H1 (cell line): ENCODE data around the gene CCDC14. TPM values are rescaled to one million over a fixed set of nuclear protein-coding genes. Genes with fewer than 3 reads are reported as not detected.
"Not testable (repeated sequence)": the region's sequence is repeated elsewhere in the genome, so short reads cannot be mapped to it uniquely, and the experiment has no call there.

Experiments used
- CTCF ChIA-PET: fragments of 300-600 bp; sonication (Branson Sonifier 250); formaldehyde crosslinking; loops from one replicate; lab custom pipeline; 2021; ENCODE audit not compliant: partially characterized antibody; lab: Charles Lee
- POLR2A ChIA-PET: fragments of 300-600 bp; sonication (Branson Sonifier 250); formaldehyde crosslinking; loops from one replicate; lab custom pipeline; 2021; ENCODE audit warnings: inconsistent platforms; ENCODE audit not compliant: partially characterized antibody; lab: Charles Lee
- DNase-seq, 2 experiments: peaks; one replicate each; pipeline versions ENCODE4 v3.0.0 to v3.0.0-alpha.2; 2010 to 2022; ENCODE audit warnings: low spot score in 2 of 2, low read depth in 1 of 2, mixed read lengths in 1 of 2
- FAIRE-seq: peaks from 2 replicates; lab custom pipeline; 2011; peaks lifted over from hg19 to GRCh38; lab: Jason Lieb, UNC
- H2AFZ ChIP-seq: 2 replicates; pipeline ENCODE4 v1.8.1; 2012; ENCODE audit warnings: low read length, inconsistent platforms
- H2AK5ac ChIP-seq: 2 replicates; pipeline ENCODE4 v1.6.1; 2013; ENCODE audit warnings: low read depth, low read length
- H2BK120ac ChIP-seq: replicated peaks from 2 replicates; pipeline ENCODE3; 2013; ENCODE audit warnings: low read depth, low read length, inconsistent platforms
- H2BK12ac ChIP-seq: 2 replicates; pipeline ENCODE4 v1.6.1; 2013; ENCODE audit warnings: low read depth, low read length
- H2BK15ac ChIP-seq: 2 replicates; pipeline ENCODE4 v1.6.1; 2013; ENCODE audit warnings: low read length
- H2BK20ac ChIP-seq: 2 replicates; pipeline ENCODE4 v1.6.1; 2013; ENCODE audit warnings: low read length
- H2BK5ac ChIP-seq: 2 replicates; pipeline ENCODE4 v1.6.1; 2013; ENCODE audit warnings: low read depth, low read length
- H3K14ac ChIP-seq: 2 replicates; pipeline ENCODE4 v1.6.1; 2013; ENCODE audit warnings: inconsistent platforms; ENCODE audit not compliant: insufficient read length
- H3K18ac ChIP-seq: 2 replicates; pipeline ENCODE4 v1.6.1; 2013; ENCODE audit warnings: low read length; ENCODE audit errors: extremely low read depth
- H3K23ac ChIP-seq: 2 replicates; pipeline ENCODE4 v1.6.1; 2013; ENCODE audit warnings: inconsistent platforms; ENCODE audit not compliant: insufficient read length
- H3K23me2 ChIP-seq: 2 replicates; pipeline ENCODE4 v1.6.1; 2013; ENCODE audit warnings: low read depth, low read length
- H3K27ac ChIP-seq: 2 replicates; pipeline ENCODE4 v1.6.1; 2011; ENCODE audit warnings: low read depth, low read length, inconsistent platforms
- H3K27me3 ChIP-seq, 4 experiments: replicated peaks in 1 of 4; 1 replicate in 1 of 4; 2 replicates in 3 of 4; pipeline versions ENCODE4 v1.6.1 to v1.8.1; 2011 to 2013; ENCODE audit warnings: low read length in 3 of 4, mild to moderate bottlenecking in 3 of 4, inconsistent platforms in 2 of 4, mixed read lengths in 2 of 4, moderate library complexity in 1 of 4; ENCODE audit not compliant: control insufficient read depth in 3 of 4, insufficient read depth in 3 of 4; ENCODE audit errors: extremely low read depth in 1 of 4
- H3K36me3 ChIP-seq, 4 experiments: 2 replicates each; pipeline versions ENCODE4 v1.6.1 to v1.8.1; 2011 to 2013; ENCODE audit warnings: mild to moderate bottlenecking in 4 of 4, low read length in 3 of 4, moderate library complexity in 2 of 4, control low read depth in 1 of 4, inconsistent platforms in 1 of 4; ENCODE audit not compliant: insufficient read depth in 4 of 4, control insufficient read depth in 2 of 4
- H3K4ac ChIP-seq: replicated peaks from 2 replicates; pipeline ENCODE3; 2013; ENCODE audit warnings: low read length, low read depth, mixed read lengths, inconsistent platforms; ENCODE audit not compliant: insufficient read length
- H3K4me1 ChIP-seq, 4 experiments: replicated peaks in 1 of 4; 1 replicate in 1 of 4; 2 replicates in 3 of 4; pipeline versions ENCODE4 v1.6.1 to v1.8.1; 2011 to 2013; ENCODE audit warnings: low read length in 3 of 4, inconsistent platforms in 2 of 4, mixed read lengths in 1 of 4; ENCODE audit not compliant: insufficient read depth in 4 of 4, control insufficient read depth in 3 of 4
- H3K4me2 ChIP-seq, 2 experiments: 2 replicates each; pipeline versions ENCODE4 v1.6.1 to v1.8.1; 2011 to 2013; ENCODE audit warnings: low read depth in 2 of 2, low read length in 2 of 2, control low read depth in 1 of 2, inconsistent platforms in 1 of 2, mild to moderate bottlenecking in 1 of 2; ENCODE audit not compliant: insufficient read depth in 1 of 2
- H3K4me3 ChIP-seq, 4 experiments: fragments of 200-600, 300-600 bp in 1 of 4; sonication (generic), shearing (Covaris generic), sonication (Bioruptor Twin) in 1 of 4; 2 replicates each; pipeline versions ENCODE4 v1.5.1 to v1.8.1; 2011 to 2016; ENCODE audit warnings: low read length in 4 of 4, low read depth in 3 of 4, control low read depth in 2 of 4, inconsistent platforms in 2 of 4, mild to moderate bottlenecking in 2 of 4, mixed read lengths in 1 of 4, moderate library complexity in 1 of 4; ENCODE audit not compliant: insufficient read depth in 2 of 4; ENCODE audit errors: extremely low read depth in 1 of 4
- H3K56ac ChIP-seq: replicated peaks from 2 replicates; pipeline ENCODE3; 2013; ENCODE audit warnings: low read depth, mild to moderate bottlenecking, mixed read lengths, low read length, inconsistent platforms; ENCODE audit not compliant: insufficient read length
- H3K79me1 ChIP-seq: 2 replicates; pipeline ENCODE4 v1.6.1; 2013; ENCODE audit warnings: low read depth, low read length, control low read depth
- H3K79me2 ChIP-seq, 2 experiments: 2 replicates each; pipeline versions ENCODE4 v1.6.1 to v1.8.1; 2012 to 2013; ENCODE audit warnings: low read length in 2 of 2, mild to moderate bottlenecking in 2 of 2, inconsistent platforms in 1 of 2; ENCODE audit not compliant: insufficient read depth in 2 of 2, control insufficient read depth in 1 of 2
- H3K9ac ChIP-seq, 4 experiments: replicated peaks in 1 of 4; 1 replicate in 1 of 4; 2 replicates in 3 of 4; pipeline versions ENCODE4 v1.6.1 to v1.8.1; 2011 to 2013; ENCODE audit warnings: low read depth in 3 of 4, low read length in 3 of 4, control low read depth in 2 of 4, mild to moderate bottlenecking in 2 of 4, moderate library complexity in 2 of 4, inconsistent platforms in 1 of 4; ENCODE audit errors: extremely low read depth in 1 of 4
- H3K9me3 ChIP-seq, 2 experiments: 2 replicates each; pipeline versions ENCODE4 v1.6.1 to v1.8.1; 2012 to 2013; ENCODE audit warnings: mild to moderate bottlenecking in 2 of 2, moderate library complexity in 2 of 2, control low read depth in 1 of 2, inconsistent platforms in 1 of 2, low read depth in 1 of 2, low read length in 1 of 2, mixed read lengths in 1 of 2; ENCODE audit not compliant: insufficient read depth in 2 of 2
- H4K20me1 ChIP-seq, 2 experiments: replicated peaks in 1 of 2; 2 replicates each; pipeline versions ENCODE3 to v1.8.1; 2011 to 2013; ENCODE audit warnings: inconsistent platforms in 2 of 2, low read length in 2 of 2, mild to moderate bottlenecking in 1 of 2; ENCODE audit not compliant: insufficient read depth in 2 of 2, control insufficient read depth in 1 of 2
- H4K5ac ChIP-seq: 2 replicates; pipeline ENCODE4 v1.6.1; 2013; ENCODE audit warnings: low read length, low read depth, mixed read lengths, inconsistent platforms; ENCODE audit not compliant: insufficient read length
- H4K8ac ChIP-seq: 2 replicates; pipeline ENCODE4 v1.8.0; 2013; ENCODE audit warnings: mild to moderate bottlenecking, moderate library complexity, low read length, inconsistent platforms; ENCODE audit not compliant: insufficient read depth; ENCODE audit errors: extremely low read depth
- H4K91ac ChIP-seq: replicated peaks from 2 replicates; pipeline ENCODE3; 2013; ENCODE audit warnings: low read length, mixed read lengths, inconsistent platforms; ENCODE audit not compliant: insufficient read length
- GABPA ChIP-seq: IDR thresholded peaks from 2 replicates; pipeline ENCODE4 v1.6.1; 2011; ENCODE audit warnings: mild to moderate bottlenecking, low read length, moderate library complexity, borderline replicate concordance; ENCODE audit not compliant: insufficient read depth
- KDM5A ChIP-seq: fragments of 200-600 bp; IDR thresholded peaks from 2 replicates; pipeline ENCODE4 v1.7.1; 2012; ENCODE audit warnings: mild to moderate bottlenecking, low read length, inconsistent platforms, mixed read lengths
- SP1 ChIP-seq: IDR thresholded peaks from 2 replicates; pipeline ENCODE4 v1.6.1; 2011; ENCODE audit warnings: low read depth, low read length
- TCF12 ChIP-seq: IDR thresholded peaks from 2 replicates; pipeline ENCODE4 v1.6.1; 2011; ENCODE audit warnings: low read depth, mild to moderate bottlenecking, low read length
- WGBS, 2 experiments: shearing (Covaris generic) in 1 of 2; methylation state at CpG; one replicate each; pipeline versions ENCODE4 v1.1.6 to v1.1.7; 2013 to 2015; ENCODE audit warnings: low lambda C conversion rate in 2 of 2, mixed read lengths in 2 of 2, inconsistent platforms in 1 of 2, low coverage in 1 of 2, missing lambda C conversion rate in 1 of 2; ENCODE audit not compliant: insufficient replicate concordance in 2 of 2, insufficient coverage in 1 of 2, insufficient read length in 1 of 2; ENCODE audit errors: extremely low coverage in 1 of 2, missing lambda C conversion rate in 1 of 2; 5-methylcytosine and 5-hydroxymethylcytosine counted together
- polyA plus RNA-seq, 7 experiments: library from polyadenylated mRNA; depleted of rRNA in 3 of 7; stranded (reverse) in 5 of 7; unstranded in 2 of 7; fragments of >200 nt in 5 of 7; fragments of 200-250 nt in 2 of 7; gene quantifications; 1 replicate in 5 of 7; 2 replicates in 1 of 7; 4 replicates in 1 of 7; pipeline versions ENCODE4 v1.2.1 to v1.2.3, GENCODE V29; 2011 to 2013; ENCODE audit warnings: missing spikeins in 2 of 7, mixed read lengths in 2 of 7
- total RNA-seq: library from RNA; stranded (reverse); fragmentation: NEBNext Ultra II Directional; extraction: Animal tissue kit (Norgen Biotek cat#: 25700); gene quantifications from 2 replicates; pipeline ENCODE4 v1.2.1, GENCODE V29; 2021

The CCDC14 gene
- total and polyA plus RNA-seq, 2 of the 8 experiments (the other 6 are each of a cell fraction or from before 2014, with no cell fraction given), result 53.6 to 95.7 TPM

DNA sequence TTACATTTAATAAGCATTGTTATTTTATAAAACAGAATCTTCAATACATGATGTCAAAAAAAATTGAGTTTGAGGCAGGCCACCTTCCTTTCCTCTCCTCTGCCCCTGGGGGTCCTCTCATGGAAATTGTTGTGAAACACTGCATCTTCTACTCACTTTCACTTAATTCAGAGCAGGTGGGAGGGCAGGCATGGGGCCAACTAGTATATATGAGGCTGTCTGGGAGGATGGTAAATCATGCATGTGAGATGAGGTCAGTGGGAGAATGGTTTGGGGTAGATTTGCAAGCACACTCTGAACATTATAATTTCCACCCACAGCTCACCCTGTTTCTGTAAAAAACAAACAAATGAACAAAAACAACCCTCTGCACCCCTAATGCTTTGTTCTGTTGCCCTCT lies 10.4 kb upstream of the CCDC14 start:
- H4K91ac ChIP-seq, result no peak overlapping the region
- H4K5ac ChIP-seq, result no peak overlapping the region
- H3K4me2 ChIP-seq, result no peak overlapping the region
- H2BK15ac ChIP-seq, result no peak overlapping the region
- no peak for TF ChIP-seq GABPA
- no peak for TF ChIP-seq TCF12
- no peak for TF ChIP-seq KDM5A
- TF ChIP-seq SP1, result no peak
- ChIA-PET POLR2A (no interaction called here), CTCF (no interaction called here)
- no peak overlapping the region for H3K56ac ChIP-seq
- peaks cover 0 to 3% (median 1%) of the 10 kb centered on the region in 4 experiments; a peak in 3 of 7 replicates for H3K4me1 ChIP-seq
- H3K4ac ChIP-seq, result no peak overlapping the region
- DNase-seq (no peak), FAIRE-seq (no peak)
- no peak overlapping the region for H2BK20ac ChIP-seq
- no peak overlapping the region for H3K18ac ChIP-seq
- H3K9ac ChIP-seq, result no peak overlapping the region
- H2BK5ac ChIP-seq, result no peak overlapping the region
- no peak overlapping the region for H2BK12ac ChIP-seq
- H4K20me1 ChIP-seq, result no peaks in the 10 kb centered on the region
- H3K36me3 ChIP-seq, result no peaks in the 10 kb centered on the region
- no peak overlapping the region for H2AFZ ChIP-seq
- H2AK5ac ChIP-seq, result no peak overlapping the region
- H3K27ac ChIP-seq, result no peak overlapping the region
- H3K79me2 ChIP-seq, result no peaks in the 10 kb centered on the region
- no peaks in the 10 kb centered on the region for H3K9me3 ChIP-seq
- no peaks in the 10 kb centered on the region for H3K23me2 ChIP-seq
- no peak overlapping the region for H3K23ac ChIP-seq
- no peak overlapping the region for H3K4me3 ChIP-seq
- no peaks in the 10 kb centered on the region for H3K79me1 ChIP-seq
- H3K27me3 ChIP-seq, result no peaks in the 10 kb centered on the region
- H3K14ac ChIP-seq, result no peak overlapping the region
- H2BK120ac ChIP-seq, result no peak overlapping the region
- H4K8ac ChIP-seq, result no peak overlapping the region

- not testable (repeated sequence) for DNase-seq
Observed at GRCh38 chr3:123967260-123967659, 6.2 kb upstream of the CCDC14 start.

More at GRCh38 chr3:123967260-123967659, 6.2 kb upstream of the CCDC14 start:
- H2BK5ac ChIP-seq, H3K4me3 ChIP-seq, H3K4ac ChIP-seq, H4K8ac ChIP-seq, H3K27me3 ChIP-seq, H3K27ac ChIP-seq, H2AFZ ChIP-seq, H4K5ac ChIP-seq, H3K23ac ChIP-seq, H2BK120ac ChIP-seq, POLR2A ChIA-PET, H3K9me3 ChIP-seq, H4K91ac ChIP-seq, H3K79me1 ChIP-seq, H3K79me2 ChIP-seq, H3K56ac ChIP-seq, H3K36me3 ChIP-seq, H3K4me2 ChIP-seq, H2BK20ac ChIP-seq, H4K20me1 ChIP-seq, H3K14ac ChIP-seq, H3K18ac ChIP-seq, H3K4me1 ChIP-seq, H2BK12ac ChIP-seq, H2BK15ac ChIP-seq, H2AK5ac ChIP-seq, H3K23me2 ChIP-seq, H3K9ac ChIP-seq: not testable (repeated sequence)
- peak; percentile 48 for FAIRE-seq
- CTCF ChIA-PET, result interaction anchor here (1.4 to 2.0 kb wide), 2 partner anchors 13 to 19 kb away, joined by 3 to 5 read pairs; no protein-coding TSS in a partner anchor
- 46% methylated on average over 2 of the region's 2 CpGs; no CpG with 5 or more reads in 1 of the 2 experiments for WGBS, 2 experiments
